ENCODE measurements around the gene WDR47.
"Not testable (repeated sequence)": the region's sequence is repeated elsewhere in the genome, so short reads cannot be mapped to it uniquely, and the experiment has no call there.

The WDR47 gene

DNA sequence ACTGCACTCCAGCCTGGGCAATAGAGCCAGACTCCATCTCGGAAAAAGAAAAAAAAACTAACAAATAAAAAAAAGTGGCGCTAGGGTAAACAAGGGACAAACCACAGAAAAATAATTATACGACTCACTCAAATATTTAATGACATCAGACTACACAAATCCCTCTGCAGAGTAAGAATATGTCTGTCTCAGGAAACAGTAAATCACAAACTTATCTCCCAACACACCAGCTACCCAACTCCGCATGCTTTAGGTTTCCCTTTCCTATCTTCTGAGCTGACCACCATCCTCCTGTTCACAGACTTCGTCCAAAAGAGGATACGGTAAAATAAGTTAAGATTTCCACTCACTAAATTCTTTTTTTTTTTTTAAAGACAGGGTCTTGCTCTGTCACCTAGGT is 16.2 kb downstream of the WDR47 start:
- DNase-seq = no peak
- TF ChIP-seq, protein P1, sequence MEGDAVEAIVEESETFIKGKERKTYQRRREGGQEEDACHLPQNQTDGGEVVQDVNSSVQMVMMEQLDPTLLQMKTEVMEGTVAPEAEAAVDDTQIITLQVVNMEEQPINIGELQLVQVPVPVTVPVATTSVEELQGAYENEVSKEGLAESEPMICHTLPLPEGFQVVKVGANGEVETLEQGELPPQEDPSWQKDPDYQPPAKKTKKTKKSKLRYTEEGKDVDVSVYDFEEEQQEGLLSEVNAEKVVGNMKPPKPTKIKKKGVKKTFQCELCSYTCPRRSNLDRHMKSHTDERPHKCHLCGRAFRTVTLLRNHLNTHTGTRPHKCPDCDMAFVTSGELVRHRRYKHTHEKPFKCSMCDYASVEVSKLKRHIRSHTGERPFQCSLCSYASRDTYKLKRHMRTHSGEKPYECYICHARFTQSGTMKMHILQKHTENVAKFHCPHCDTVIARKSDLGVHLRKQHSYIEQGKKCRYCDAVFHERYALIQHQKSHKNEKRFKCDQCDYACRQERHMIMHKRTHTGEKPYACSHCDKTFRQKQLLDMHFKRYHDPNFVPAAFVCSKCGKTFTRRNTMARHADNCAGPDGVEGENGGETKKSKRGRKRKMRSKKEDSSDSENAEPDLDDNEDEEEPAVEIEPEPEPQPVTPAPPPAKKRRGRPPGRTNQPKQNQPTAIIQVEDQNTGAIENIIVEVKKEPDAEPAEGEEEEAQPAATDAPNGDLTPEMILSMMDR (IDR thresholded peaks at IDR 0.05; ENCODE audit: low read depth, low read length) = no peak
- Histone ChIP-seq H3K9me3 (no peaks in the 10 kb centered on the region), H3K4me3 (ENCODE audit: low read depth, low read length) (no peak overlapping the region), H3K4me1 (no peaks in the 10 kb centered on the region; the same call in 1 of the 2 replicates), H3K27me3 (no peaks in the 10 kb centered on the region), H3K36me3 (peaks cover 3% of the 10 kb centered on the region; the same call in 1 of the 2 replicates)

DNA sequence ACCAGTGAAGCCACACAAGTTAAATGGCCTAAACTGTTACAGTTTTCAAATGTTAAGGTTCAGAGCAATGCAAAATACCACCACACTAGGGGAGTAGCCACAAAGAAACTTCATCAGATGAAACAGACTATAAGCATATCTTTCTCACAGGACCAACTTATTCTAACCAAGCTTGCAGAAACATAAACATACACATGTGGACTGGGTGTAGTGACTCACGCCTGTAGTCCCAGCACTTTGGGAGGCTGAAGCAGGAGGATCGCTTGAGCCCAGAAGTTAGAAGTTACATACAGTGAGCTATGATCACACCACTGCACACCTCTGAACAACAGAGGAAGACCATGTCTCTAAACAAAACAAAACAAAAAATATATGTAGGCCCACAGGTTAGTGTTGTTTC is 17.3 kb downstream of the WDR47 start:
- H3K36me3 ChIP-seq = peaks cover 3% of the 10 kb centered on the region; the same call in 1 of the 2 replicates
- TF ChIP-seq, protein P1 (IDR thresholded peaks at IDR 0.05; ENCODE audit: low read depth, low read length) = no peak
- no peak for DNase-seq
- H3K27me3 ChIP-seq = no peaks in the 10 kb centered on the region
- no peak overlapping the region for H3K4me3 ChIP-seq (ENCODE audit: low read depth, low read length)
- H3K9me3 ChIP-seq = no peaks in the 10 kb centered on the region
- H3K4me1 ChIP-seq = no peaks in the 10 kb centered on the region

DNA sequence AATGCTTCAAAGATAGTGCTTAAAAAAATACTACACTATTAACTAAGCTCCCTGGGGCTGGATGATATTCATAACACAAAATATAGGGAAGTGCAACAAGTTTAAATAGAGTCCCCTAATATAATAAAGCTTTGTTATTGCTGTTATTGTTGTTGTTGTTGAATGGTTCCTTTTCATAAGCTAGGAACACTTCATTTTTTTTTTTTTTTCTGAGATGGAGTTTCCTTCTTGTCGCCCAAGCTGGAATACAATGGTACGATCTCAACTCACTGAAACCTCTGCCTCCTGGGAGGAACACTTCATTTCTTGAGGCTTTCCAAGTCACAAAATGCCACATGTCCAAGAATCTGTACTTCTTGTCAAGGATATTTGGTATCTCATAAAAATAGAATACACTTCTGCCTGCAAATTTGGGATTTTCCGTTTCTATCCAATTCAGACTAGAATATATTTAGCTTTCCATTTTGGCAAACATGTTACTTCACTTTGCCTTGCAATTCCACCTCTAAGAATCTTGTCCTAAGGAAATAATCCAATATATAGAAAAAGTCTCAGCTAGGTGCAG is 21.1 kb downstream of the WDR47 start:
- DNase-seq = no peak
- Histone ChIP-seq H3K27me3 (no peaks in the 10 kb centered on the region), H3K36me3 (0 out of 2 replicates have a peak, but pooled peaks cover 3% of the 10 kb centered on the region), H3K9me3 (no peaks in the 10 kb centered on the region), H3K4me1 (no peaks in the 10 kb centered on the region), H3K4me3 (ENCODE audit: low read depth, low read length) (no peak overlapping the region)
- TF ChIP-seq, protein P1 (IDR thresholded peaks at IDR 0.05; ENCODE audit: low read depth, low read length) = no peak

DNA sequence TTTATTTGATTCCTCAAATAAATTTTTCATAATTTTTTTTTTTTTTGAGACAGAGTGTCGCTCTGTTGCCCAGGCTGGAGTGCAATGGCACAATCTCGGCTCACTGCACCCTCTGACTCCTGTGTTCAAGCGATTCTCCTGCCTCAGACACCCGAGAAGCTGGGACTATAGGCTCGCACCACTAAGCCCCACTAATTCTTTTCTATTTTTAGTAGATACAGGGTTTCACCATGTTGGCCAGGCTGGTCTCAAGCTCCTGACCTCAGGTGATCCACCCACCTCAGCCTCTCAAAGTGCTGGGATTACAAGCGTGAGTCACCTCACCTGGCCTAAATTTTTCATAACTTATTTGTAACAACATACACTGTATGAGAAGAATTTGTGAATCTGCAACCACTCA is 24.2 kb downstream of the WDR47 start:
- H3K4me3 ChIP-seq (ENCODE audit: low read depth, low read length); H3K9me3 ChIP-seq; H3K36me3 ChIP-seq; H3K4me1 ChIP-seq; DNase-seq; H3K27me3 ChIP-seq: not testable (repeated sequence)

DNA sequence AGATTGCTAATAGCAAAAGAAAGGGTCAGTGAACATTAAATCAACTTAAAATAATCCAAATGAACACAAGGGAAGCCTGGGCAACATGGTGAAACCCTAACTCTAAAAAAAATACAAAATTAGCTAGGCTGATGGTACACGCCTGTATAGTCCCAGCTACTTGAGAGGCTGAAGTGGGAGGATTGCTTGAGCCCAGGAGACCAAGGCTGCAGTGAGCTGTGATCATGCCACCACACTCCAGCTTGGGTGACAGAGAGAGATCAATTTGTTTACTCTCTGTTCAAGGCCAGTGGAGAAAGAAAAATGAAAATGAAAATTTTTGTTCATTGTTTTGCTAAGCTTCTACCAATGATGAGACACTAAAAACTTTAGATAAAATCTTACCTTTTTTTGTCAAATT is 24.8 kb downstream of the WDR47 start:
- no peak for DNase-seq
- Histone ChIP-seq H3K9me3 (no peaks in the 10 kb centered on the region), H3K27me3 (no peaks in the 10 kb centered on the region), H3K36me3 (peaks cover 3% of the 10 kb centered on the region; the same call in 1 of the 2 replicates), H3K4me3 (ENCODE audit: low read depth, low read length) (no peak overlapping the region), H3K4me1 (no peaks in the 10 kb centered on the region)
- TF ChIP-seq, protein P1 (IDR thresholded peaks at IDR 0.05; ENCODE audit: low read depth, low read length) = no peak

DNA sequence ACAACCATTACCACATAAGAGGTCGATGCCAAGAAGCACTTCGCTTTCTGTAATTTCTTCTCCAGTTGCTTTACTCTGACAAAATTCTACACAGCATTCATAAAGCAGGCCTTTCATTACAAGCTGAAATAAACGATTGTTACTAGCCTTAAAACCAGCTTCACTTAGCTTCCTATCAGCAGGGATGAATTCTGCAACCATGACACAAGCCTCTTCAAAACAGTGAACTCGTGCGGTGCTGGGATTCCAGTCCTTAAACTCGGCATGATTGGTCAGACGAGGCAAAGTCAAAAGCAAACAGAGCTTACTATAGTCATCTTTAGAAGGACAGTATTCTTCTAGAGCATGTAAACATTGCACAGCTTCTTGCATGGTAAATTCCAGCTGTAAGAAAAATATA is 30.6 kb downstream of the WDR47 start:
- TF ChIP-seq, protein P1 (IDR thresholded peaks at IDR 0.05; ENCODE audit: low read depth, low read length) = no peak
- no peak for DNase-seq
- H3K36me3 ChIP-seq = peaks cover 11% of the 10 kb centered on the region

DNA sequence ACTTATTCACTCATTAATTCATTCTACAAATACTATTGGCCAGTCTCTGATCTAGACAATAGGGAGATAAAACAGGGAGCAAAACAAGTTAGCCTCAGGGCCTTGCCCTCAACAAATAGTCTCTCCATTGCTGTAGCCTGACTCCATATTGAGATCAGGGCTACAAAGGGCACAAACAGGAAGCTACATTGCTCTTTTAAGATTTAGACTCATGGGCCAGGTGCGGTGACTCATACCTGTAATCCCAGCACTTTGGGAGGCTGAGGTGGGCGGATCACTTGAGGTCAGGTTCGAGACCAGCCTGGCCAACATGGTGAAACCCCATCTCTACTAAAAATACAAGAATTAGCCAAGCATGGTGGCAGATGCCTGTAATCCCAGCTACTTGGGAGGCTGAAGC is 45.3 kb downstream of the WDR47 start:
- H3K27me3 ChIP-seq; DNase-seq; H3K9me3 ChIP-seq; H3K4me3 ChIP-seq (ENCODE audit: low read depth, low read length); H3K4me1 ChIP-seq: not testable (repeated sequence)
- peaks cover 27% of the 10 kb centered on the region for H3K36me3 ChIP-seq

More for the DNA sequence above, 30.6 kb downstream of the WDR47 start:
- Histone ChIP-seq H3K27me3 (no peaks in the 10 kb centered on the region), H3K9me3 (no peaks in the 10 kb centered on the region), H3K4me3 (ENCODE audit: low read depth, low read length) (no peak overlapping the region), H3K4me1 (no peaks in the 10 kb centered on the region)
